ENCODE data around the gene C11orf86. TPM values are rescaled to one million over a fixed set of nuclear protein-coding genes. Genes with fewer than 3 reads are reported as not detected.
"Not testable (repeated sequence)": the region's sequence is repeated elsewhere in the genome, so short reads cannot be mapped to it uniquely, and the experiment has no call there.

C11orf86 gene, protein sequence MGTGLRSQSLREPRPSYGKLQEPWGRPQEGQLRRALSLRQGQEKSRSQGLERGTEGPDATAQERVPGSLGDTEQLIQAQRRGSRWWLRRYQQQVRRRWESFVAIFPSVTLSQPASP
- total RNA-seq: not detected

DNA sequence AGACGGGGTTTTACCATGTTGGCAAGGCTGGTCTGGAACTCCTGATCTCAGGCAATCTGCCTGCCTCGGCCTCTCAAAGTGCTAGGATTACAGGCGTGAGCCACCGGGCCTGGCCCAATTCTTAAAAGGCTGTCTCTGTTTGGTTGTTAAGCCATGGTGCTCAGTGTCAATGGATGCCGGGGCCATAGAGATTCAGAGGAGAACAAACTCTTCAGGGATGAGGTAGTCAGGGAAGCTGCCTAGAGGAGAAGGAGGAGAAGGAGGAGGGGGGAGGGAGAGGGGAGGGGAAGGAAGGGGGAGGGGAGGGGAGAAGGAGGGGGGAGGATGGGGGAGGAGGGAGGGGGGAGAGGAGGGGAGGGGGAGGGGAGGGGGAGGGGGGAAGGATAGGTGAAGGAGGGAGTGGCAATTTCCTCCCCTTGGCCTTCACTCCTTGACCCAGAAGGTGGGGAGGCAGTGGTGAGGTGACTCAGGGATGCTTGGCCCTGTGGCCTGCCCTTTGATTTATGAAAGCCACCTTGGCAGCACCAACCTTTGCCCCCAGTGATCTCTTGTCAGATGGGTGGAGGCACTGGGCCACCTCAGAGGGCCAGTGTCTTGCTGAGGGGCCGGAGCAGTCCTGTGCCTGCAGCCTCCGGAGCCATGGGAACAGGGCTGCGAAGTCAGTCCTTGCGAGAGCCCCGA, at the start of gene C11orf86:
C11orf86 (plus strand) TSS at position 581 of the 681 bp plus-strand sequence; CDS start at position 640, 59 bp downstream.
- no peak for DNase-seq

DNA sequence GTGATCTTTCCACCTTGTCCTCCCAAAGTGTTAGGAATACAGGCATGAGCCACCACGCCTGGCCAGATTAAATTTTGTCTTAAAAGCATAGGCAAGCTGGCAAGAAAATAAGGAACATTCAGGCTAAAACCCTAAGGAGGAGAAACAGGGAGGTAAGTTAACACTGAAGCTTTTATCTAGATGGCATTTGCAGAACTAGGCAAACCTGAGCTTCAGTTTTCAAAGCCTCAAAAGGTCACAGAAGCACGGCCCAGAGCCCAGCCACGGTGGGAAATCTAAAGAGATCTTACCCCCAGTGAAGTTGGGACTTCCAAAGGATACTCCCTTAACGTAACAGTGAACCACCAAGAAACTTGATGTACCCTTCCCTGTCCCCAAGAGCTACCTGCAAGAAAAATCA, 45.4 kb upstream of the C11orf86 start:
- DNase-seq: no peak

DNA sequence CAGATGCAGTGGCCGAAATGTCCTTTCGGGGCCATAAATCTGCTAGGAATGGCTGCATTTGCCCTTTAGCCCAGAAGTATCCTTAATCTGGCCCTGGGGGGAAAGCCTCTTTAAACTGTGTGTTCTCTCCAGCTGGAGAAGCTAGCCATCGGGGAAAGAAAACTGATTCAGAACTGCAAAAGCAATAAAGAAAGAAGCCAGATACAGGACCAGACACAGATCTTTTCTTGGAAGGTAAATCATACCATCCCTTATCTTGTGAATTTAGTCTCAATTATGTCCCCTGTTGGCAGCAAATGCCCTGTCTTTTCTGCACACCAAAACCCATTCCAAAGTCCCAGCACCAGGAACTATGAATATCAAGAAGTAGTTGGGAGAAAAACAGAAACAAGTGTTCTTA, 42.6 kb upstream of the C11orf86 start:
- no peak for DNase-seq

DNA sequence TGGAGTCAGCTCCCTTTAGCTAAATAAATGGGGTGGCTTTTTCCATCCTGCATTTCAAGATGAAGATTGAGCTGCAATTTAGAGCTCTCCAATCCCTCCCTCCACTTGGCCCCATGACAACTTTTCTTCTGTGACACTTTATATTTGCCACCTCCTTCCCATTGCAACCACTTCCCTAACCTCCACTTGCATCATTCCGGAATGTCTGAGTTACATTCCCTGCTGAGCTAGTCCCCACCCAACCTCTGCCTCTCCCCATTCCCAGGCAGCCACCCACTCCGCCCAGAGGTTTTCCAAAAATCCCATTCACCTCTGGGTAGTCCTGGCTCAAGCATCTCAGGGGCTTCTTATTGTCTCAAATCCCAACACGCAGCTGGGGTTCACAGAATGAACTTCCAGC, 41.6 kb upstream of the C11orf86 start:
- DNase-seq: no peak

DNA sequence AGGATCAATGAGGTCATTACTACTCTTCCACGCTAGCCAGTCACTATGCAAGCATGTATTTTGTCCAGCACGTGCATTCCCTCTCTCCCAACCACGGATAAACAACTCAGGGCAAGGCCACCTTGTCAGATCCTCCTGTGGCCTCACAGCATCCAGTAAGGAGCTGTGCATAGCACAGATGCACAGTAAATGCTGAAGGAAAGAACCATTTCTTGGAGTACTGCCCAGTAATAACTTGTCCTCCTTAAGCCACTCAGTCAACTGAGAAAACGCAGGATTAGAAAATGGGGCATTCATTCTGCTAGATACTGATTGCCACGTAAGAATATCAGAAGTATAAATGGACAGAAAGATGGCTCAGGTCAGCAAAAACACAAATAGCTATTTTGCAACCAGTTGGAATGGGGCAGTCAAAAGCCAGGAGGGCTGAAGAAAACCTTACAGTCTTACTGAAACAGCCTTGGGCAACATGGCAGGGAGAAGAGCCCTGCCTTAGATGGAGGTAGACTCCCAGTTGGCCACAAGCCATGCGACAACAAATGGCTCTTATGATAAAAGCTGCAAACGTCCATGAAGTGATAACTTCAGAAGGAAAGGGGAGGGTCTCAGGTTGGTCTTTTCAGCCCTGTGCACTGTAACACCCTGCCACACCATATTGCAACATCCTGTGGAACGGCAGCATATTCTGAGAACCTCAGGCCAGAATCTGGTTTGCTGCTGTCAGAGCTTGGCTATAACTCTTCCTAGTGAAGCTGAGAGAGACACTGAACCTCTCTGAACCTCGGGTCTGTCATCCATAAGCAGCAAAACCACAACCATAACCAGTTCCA, 39.9 kb upstream of the C11orf86 start:
- DNase-seq: no peak

DNA sequence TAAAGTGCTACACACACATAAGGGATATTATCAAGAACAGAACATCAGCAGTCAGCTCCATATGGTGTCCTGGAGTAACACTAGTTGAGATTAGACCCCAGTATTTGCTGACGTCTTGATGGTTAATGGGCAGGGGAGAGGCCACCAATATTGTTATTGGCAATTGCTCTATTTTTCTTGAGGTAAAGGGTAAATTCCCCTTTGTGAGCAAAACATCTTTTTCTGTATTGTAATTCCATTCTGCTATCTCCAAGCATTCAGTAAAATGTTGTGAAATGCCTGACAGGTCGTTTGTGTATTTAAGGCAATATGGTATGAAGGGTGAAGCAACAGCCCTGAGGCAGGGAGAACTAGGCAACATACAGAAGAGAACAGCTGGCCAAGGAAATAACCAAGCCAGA, 38.8 kb upstream of the C11orf86 start:
- no peak for DNase-seq

DNA sequence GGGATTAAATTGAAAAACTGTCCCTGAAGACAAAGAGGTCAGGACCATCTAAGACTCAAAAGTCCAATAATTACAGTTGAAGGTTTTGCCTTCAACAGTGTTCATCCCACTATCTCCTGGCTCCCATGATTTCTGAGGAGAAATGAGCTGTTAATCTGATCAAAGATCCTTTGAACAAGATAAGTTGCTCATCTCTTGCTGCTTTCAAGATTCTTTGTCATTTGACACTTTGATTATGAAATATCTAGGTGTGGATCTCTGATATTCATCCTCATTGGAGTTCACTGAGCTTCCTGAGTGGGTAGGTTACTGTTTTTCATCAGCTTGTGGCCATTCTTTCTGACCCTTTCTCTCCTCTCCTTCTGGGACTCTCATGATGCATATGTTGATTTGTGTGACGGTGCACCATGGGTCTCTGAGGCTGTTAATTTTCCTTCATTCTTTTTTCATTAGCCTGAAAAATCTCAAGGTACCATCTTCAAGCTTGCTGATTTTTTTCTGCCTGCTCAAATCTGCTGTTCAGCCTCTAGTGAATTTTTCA, 37.8 kb upstream of the C11orf86 start:
- DNase-seq: no peak

DNA sequence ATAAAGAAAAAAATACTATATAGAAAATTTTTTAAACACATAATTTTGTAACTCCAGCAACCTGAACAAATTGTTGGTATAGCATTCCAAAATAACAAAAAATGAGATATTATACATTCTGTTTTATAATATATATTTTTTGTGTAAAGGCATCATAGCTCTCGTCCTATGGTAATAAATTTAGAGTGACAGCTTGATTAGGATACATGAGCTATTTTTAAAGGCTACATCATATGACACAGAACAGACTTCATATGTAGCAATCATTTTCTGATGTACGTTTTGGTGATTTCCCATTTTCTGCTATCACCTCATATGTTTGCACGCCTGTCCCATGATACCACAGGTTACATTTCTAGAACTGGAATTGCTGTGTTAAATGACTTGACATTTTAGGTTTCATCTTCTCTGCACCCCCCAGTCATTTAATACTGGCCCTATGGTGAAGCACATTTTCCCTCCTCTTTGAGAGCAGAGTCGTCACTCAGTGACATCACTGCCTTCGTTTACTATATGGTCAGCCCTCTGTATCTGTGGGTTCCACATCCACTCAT, 36.4 kb upstream of the C11orf86 start:
- DNase-seq: no peak

DNA sequence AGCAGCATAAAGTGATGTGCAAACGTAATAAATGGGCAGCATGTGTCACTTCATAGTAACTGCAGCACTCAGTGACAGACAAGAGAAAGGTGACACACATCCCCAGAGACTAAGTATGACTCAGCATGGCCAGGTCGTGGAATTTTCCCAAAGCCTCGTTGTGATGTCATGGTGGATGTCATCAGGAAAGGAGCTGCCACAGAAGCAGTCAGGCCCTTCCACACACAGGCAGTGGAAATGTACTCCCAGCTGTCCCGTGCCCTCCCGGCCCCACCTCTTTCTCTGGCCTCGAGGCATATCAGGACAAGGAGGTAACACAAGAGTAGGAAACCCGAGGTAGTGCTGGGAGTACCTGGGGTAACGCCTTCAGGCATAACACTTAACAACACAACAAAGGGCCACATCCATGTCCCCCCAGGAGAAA, 25.0 kb upstream of the C11orf86 start:
- no peak for DNase-seq

DNA sequence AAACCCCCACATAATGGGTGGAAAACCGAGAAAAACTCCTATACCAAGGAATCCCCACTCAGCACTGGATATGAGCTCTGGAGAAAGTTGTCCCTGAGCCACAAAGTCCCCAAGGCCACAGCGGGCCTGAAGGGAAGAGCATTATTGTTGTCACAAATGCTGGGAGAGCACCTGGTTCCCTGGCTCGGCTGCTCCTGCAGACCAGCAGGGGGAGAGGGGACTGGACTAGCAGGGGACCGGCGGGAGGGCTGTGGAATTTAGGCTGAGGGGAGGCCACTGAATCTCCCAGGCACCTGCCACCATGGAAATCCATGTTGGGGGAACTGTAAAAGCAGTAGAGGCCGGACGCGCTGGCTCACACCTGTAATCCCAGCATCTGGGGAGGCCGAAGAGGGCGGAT, 24.0 kb upstream of the C11orf86 start:
- no peak for DNase-seq

DNA sequence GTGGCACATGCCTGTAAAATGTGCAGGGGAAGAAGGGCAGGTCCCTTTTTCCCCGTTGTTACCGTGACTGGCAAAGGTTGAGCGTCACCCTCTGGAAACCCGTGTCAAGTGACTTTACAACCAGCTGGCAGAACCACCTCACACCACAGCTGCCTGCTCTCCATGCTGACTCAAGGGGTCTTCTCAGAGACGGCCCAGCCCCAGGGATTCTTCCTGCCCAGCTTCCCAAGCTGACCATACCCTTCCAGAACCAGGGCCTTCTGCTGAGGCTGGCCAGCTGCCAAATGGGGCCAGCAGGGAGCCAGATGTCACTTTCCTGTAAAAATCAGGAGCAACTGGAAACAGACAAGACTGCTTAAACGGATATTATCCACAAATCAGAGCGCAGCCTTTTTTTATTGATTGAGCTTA, 23.2 kb upstream of the C11orf86 start:
- no peak for DNase-seq

DNA sequence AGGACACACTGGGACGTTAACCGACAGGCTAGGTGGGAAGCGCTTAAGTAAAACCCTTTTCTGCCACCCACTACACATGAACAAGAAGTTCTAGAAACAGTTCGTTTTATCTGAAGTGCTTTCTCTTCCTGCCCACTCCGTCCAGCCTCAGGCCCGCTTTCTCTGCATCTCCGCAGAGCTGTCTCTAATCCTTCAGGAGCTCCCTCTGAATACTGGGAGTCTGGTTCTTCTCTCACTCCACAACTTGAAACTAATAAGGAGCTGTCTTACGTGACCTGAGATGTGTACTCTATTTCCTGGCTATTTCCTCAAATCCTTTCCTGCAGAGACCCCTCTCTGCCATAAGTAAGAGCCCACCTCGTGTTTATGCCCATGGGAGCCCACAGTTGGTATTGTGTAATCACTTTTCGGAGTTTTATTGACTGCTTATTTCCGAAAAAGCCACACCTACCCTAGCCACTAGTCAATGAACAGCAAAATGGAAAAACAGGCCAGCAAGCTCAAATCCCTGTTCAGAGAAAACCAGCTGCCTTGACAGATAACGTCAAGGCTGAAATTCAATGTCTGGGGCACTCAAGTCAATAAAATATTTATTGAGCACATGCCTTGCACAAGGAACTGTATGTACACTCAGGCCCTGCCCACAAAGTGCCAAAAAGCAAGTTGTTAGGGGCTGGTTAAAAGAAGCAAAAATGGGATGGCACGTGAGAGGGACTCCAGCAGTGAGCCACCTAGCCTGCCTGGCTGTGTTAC, 21.8 kb upstream of the C11orf86 start:
- DNase-seq: no peak

DNA sequence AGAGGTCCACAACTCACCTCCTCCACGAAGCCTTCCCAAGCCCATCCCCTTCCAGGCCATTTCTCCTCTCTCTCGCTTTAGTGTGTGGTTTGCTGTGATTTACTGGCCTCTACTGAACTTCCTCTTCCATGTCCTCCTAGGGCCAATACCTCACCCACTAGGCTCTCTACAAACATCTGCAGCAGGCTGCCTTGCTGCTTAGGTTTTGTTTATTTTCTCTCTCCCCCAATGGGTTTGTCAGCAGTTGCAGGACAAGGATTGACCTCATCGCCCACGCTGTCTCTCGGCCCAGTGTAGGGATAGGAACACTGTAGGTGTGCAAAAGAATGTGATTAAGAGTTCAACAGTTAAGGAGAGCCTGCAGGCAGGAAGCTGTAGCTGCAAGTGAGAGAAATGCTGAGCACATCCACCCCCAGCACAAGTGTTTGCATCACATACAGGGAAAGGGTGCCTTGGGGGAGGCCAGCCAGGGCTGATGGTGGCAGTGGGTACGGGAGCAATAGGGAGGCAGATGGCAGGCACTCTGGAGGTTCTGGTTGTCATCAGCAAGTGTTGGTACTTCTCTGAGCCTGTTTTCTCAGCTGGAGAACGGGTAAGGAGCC, 18.3 kb upstream of the C11orf86 start:
- no peak for DNase-seq

DNA sequence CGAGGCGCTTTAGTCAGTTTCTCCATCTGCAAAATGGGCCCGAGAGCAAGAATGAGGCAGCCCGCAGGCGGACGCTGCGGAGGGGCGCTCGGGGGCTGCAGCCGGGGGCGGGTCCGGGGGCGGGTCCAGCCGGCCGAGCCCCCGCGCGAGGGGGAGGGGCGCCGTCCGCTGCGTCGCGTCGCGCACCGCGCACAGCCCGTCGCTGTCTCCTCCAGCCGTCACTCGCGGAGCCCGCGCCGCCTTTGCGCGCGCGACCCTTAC, 17.2 kb upstream of the C11orf86 start:
- peak; percentile 48 for DNase-seq

DNA sequence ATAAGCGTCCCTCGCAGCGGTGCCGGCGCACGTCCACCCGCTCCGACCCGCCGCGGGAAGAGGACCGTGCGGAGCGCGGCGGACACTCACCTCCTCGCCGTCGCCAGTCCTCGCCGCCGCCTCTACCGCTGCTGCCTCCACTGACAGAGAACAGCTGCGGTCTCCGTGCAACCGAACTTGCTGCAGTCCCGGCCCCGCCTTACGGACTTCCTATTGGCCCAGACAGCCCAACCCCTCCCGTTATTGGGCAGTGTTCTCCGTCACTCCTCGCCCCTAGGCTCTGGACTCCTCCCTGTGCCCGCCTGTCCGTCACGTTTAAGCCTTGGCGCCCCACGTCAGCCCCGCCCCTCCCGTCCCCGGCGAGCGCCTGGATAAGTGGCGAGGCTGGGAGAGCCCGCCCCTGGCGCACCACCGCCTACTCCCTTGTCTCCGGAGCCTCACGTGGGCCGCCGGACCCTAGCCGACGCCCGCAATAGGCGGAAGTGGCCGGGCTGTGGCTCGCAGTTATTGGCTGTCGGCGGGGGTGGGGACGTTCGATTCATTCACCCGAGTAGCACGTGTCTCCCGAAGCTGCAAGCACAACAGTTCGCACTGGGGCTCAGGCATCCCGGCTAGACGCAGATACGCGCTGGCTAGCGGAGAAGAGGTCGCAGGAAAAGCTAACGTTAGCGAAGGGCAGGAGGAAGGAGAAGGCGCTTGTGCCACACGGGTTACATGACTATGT, 16.7 kb upstream of the C11orf86 start, which contains the start of gene PC:
PC (minus strand) TSS at position 152 of the 724 bp plus-strand sequence. CDS start 86,224 bp downstream, outside the sequence.
- DNase-seq: peak; percentile 99

DNA sequence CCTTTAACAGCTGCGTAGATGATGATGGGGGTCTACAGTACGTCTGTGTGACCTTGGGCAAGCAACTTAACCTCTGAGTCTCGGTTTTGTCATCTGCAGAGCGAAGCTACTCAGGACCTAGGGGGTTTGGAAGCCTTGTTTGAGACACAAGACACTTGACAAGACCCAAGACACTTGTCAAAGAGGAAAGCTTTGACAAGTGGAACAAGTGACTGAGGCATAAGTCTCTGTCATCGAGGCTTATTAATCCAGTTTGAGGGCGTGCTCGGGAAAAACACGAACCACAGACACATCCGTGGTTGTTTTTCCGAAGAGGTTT, 16.2 kb upstream of the C11orf86 start:
- DNase-seq: no peak

DNA sequence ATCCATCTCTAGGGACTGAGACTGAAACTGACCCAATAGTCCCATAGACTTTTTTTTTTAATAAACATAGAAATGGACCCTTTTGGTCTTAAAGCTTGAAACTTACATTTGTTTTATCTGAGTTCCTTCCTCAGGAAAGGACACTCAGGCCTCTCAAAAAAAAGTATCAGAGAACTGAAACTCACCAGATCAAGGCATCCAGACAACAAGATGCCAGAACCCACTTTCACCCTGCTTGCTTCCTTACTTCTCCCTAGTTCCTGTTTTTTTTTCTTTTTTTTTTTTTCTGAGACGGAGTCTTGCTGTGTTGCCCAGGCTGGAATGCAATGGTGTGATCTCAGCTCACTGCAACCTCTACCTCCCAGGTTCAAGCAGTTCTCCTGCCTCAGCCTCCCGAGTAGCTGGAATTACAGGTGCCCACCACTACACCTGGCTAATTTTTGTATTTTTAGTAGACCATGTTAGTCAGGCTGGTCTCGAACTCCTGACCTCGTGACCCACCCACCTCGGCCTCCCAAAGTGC, 13.4 kb upstream of the C11orf86 start:
- not testable (repeated sequence) for DNase-seq

DNA sequence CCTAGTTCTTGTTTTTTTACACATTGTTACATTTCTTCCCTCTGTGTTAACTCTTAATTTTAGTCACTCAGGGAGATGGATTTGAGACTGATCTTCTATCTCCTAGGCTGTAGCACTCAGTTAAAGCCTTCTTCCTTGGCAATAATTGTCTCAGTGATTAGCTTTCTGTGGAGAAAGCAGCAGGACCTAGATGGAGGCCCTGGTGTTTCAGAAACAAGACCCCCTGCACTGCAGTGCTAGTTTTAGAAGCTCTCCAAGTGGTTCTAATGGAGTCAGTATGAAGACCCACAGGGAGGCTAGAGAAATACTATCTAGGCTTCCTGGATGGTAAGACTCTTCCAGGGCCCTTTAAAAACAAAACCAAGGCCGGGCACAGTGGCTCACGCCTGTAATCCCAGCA, 12.9 kb upstream of the C11orf86 start:
- DNase-seq: no peak

DNA sequence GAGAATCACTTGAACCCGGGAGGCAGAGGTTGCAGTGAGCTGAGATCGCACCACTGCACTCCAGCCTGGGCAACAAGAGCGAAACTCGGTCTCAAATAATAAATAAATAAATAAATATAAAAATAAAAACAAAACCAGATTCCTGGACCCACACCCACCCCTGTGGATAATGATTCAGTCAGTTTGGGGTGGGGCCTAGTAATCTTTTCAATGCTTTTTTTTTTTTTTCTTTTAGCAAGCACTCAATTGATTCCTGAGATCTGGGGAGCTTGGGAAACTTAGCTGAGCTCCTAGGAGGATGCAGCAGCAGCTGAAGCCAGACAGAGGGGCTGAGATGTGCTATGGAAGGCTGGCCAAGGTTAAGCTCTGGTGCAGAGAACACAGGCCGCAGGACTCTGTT, 12.3 kb upstream of the C11orf86 start:
- no peak for DNase-seq

DNA sequence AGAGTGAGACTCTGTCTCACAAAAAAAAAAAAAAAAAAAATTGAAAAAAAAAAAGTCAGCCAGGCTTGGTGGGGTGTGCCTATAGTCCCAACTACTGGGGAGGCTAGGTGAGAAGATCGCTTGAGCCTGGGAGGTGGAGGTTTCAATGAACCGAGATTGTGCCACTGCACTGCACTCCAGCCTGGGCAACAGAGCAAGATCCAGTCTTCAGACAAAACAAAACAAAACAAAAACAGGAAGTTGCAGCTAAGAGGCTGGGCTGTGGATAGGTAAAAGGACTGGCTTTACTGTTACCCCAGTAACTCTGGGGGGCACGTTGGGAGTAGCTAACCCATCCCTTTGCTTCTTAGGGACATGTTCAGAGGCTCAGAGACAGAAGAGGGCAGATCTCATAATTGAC, 10.6 kb upstream of the C11orf86 start:
- no peak for DNase-seq

DNA sequence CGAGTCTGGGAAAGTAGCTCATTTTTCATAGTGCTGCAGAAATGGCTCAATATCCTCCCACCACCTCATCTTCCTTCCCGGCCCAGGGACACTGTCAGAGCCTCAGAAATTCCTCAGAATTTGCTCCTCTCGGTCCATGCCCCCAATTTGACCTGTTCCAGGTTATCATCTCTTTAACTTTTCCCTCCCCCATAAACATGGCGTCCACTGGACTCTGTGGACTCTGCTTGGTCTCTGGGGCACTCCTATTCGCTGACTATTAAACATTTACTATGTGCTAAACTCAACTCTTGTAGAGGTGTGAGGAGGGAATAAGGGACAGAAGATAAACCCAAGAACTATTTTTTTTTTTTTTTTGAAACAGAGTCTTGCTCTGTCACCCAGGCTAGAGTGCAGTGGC, 8.8 kb upstream of the C11orf86 start:
- no peak for DNase-seq
